B cell (primary cell): ENCODE results near the gene KATNAL2.

Experiments used
- EZH2 ChIP-seq: IDR thresholded peaks from 2 replicates; pipeline ENCODE4 v1.6.1; 2012; ENCODE audit warnings: borderline replicate concordance, low read depth, mild to moderate bottlenecking, moderate library complexity, low read length; ENCODE audit not compliant: insufficient read depth, poor library complexity, severe bottlenecking
- TF ChIP-seq, protein P1 (sequence below): fragments of 200-600 bp; IDR thresholded peaks from one replicate; pipeline ENCODE4 v1.8.0; 2022; ENCODE audit warnings: antibody characterized with exemption, mild to moderate bottlenecking

DNA sequence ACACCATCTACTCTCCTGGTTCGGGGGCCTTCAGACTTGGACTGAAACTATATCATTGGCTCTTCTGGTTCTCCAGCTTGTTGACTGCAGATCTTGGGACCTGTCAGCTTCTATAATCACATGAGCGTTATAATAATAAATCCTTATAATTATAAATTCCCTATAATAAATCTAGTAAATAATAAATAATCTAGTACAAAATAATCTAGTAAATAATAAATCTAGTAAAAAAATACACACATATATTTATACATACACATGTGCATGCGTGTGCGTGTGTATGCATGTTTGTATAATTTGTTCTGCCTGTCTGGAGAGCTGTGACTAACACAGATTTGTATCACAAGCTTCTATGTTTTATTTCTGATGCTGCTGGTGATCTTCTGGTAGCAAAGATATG, 40.8 kb downstream of the KATNAL2 start:
- no peak for TF ChIP-seq EZH2
- TF ChIP-seq, protein P1, sequence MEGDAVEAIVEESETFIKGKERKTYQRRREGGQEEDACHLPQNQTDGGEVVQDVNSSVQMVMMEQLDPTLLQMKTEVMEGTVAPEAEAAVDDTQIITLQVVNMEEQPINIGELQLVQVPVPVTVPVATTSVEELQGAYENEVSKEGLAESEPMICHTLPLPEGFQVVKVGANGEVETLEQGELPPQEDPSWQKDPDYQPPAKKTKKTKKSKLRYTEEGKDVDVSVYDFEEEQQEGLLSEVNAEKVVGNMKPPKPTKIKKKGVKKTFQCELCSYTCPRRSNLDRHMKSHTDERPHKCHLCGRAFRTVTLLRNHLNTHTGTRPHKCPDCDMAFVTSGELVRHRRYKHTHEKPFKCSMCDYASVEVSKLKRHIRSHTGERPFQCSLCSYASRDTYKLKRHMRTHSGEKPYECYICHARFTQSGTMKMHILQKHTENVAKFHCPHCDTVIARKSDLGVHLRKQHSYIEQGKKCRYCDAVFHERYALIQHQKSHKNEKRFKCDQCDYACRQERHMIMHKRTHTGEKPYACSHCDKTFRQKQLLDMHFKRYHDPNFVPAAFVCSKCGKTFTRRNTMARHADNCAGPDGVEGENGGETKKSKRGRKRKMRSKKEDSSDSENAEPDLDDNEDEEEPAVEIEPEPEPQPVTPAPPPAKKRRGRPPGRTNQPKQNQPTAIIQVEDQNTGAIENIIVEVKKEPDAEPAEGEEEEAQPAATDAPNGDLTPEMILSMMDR, result no peak
